Lung (tissue), 12 donors: ENCODE measurements around the gene CDS2. TPM values are rescaled to one million over a fixed set of nuclear protein-coding genes. Genes with fewer than 3 reads are reported as not detected.

Source experiments
- ATAC-seq: fragments of 200-7000 bp; cut with Tn5 transposase; one replicate; pipeline ENCODE4 v1.9.1; 2020; ENCODE audit warnings: moderate number of reproducible peaks; ENCODE audit not compliant: insufficient read depth, low FRiP score
- DNase-seq, 3 donors: peaks; one replicate each; pipeline ENCODE4 v3.0.0-alpha.2; 2013 to 2017
- H3K27ac ChIP-seq, 2 donors: one replicate each; pipeline ENCODE4 v1.5.1; 2013; ENCODE audit warnings: mild to moderate bottlenecking in 2 of 2, moderate library complexity in 2 of 2, control low read depth in 1 of 2, inconsistent platforms in 1 of 2, low read depth in 1 of 2, low read length in 1 of 2
- H3K27me3 ChIP-seq, 3 donors: one replicate each; pipeline ENCODE4 v1.5.1; 2013; ENCODE audit warnings: low read length in 2 of 3; ENCODE audit not compliant: control insufficient read depth in 3 of 3, insufficient read depth in 3 of 3
- H3K36me3 ChIP-seq, 4 donors: one replicate each; pipeline ENCODE4 v1.5.1; 2013; ENCODE audit warnings: low read length in 4 of 4, mild to moderate bottlenecking in 1 of 4, moderate library complexity in 1 of 4; ENCODE audit not compliant: control insufficient read depth in 4 of 4, insufficient read depth in 4 of 4
- H3K4me1 ChIP-seq, 5 donors: one replicate each; pipeline ENCODE4 v1.5.1; 2013; ENCODE audit warnings: low read length in 5 of 5, mild to moderate bottlenecking in 2 of 5, moderate library complexity in 1 of 5; ENCODE audit not compliant: control insufficient read depth in 5 of 5, insufficient read depth in 5 of 5
- H3K4me3 ChIP-seq: one replicate; pipeline ENCODE4 v1.5.1; 2013; ENCODE audit warnings: mild to moderate bottlenecking, control low read depth, moderate library complexity
- H3K9ac ChIP-seq, 2 donors: one replicate each; pipeline ENCODE4 v1.5.1; 2013; ENCODE audit warnings: low read length in 2 of 2, control low read depth in 1 of 2; ENCODE audit not compliant: insufficient read depth in 1 of 2
- H3K9me3 ChIP-seq, 4 donors: one replicate each; pipeline ENCODE4 v1.5.1; 2013; ENCODE audit warnings: low read length in 3 of 4, mild to moderate bottlenecking in 1 of 4, moderate library complexity in 1 of 4; ENCODE audit not compliant: control insufficient read depth in 4 of 4, insufficient read depth in 3 of 4
- WGBS, 2 donors: extraction: QIAGEN DNeasy Blood & Tissue Kit; methylation state at CpG; one replicate each; pipeline ENCODE4 v1.1.7; 2013; 5-methylcytosine and 5-hydroxymethylcytosine counted together
- polyA plus RNA-seq, 2 donors: library from polyadenylated mRNA; stranded (reverse); fragments of 200-250 nt; gene quantifications; one replicate each; pipeline ENCODE4 v1.2.1, GENCODE V29; 2013
- total RNA-seq, 2 donors: library from RNA; depleted of rRNA in 1 of 2; stranded (reverse); fragments of >200 nt in 1 of 2; gene quantifications; one replicate each; pipeline ENCODE4 v1.2.1, GENCODE V29; 2014 to 2021
- TF ChIP-seq, protein P1 (sequence below): IDR thresholded peaks from 2 replicates; pipeline ENCODE4 v1.5.1; 2012; ENCODE audit warnings: mild to moderate bottlenecking; ENCODE audit errors: control extremely low read depth, extremely low read depth
- donor health status: control.
- donor health status: control.
- donor health status: Bipolar disorder and iron deficiency.
- donor health status: healthy.
- donor health status: DM: yes; HTN: yes; CAD: no.

CDS2 gene
- total and polyA plus RNA-seq, 4 donors: 15.7 to 50.8 (median 37.0) TPM

DNA sequence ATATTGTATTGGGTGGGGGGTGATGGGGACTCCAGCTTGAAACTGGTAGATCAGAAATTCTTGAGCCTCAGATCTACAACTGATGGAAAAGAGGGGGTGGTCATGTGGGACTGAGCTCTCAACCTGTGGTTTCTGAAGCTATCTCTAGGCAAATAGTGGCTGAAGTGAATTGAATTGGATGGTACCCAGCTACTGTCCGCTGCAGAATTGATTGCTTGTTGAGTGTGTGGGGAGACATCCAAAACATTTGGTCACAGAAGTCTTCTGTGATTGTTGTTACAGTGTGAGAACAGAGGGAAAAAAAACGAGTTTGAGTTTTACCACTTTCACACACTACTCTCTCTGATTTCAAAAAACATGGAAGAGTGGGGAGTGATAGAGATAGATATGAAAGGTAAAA lies 14.8 kb downstream of the CDS2 start:
- Histone ChIP-seq H3K9me3 (no peaks in the 10 kb centered on the region), H3K4me1 (peaks cover 0 to 44% (median 2%) of the 10 kb centered on the region in 5 donors), H3K27ac (no peak overlapping the region), H3K36me3 (peaks cover 0 to 3% (median 0%) of the 10 kb centered on the region in 4 donors), H3K9ac (no peak overlapping the region), H3K27me3 (no peaks in the 10 kb centered on the region), H3K4me3 (no peak overlapping the region)
- ATAC-seq (no peak), DNase-seq (no peak)
- 64 to 77% methylated on average over 2 of the region's 2 CpGs for WGBS, 2 donors
- TF ChIP-seq, protein P1, sequence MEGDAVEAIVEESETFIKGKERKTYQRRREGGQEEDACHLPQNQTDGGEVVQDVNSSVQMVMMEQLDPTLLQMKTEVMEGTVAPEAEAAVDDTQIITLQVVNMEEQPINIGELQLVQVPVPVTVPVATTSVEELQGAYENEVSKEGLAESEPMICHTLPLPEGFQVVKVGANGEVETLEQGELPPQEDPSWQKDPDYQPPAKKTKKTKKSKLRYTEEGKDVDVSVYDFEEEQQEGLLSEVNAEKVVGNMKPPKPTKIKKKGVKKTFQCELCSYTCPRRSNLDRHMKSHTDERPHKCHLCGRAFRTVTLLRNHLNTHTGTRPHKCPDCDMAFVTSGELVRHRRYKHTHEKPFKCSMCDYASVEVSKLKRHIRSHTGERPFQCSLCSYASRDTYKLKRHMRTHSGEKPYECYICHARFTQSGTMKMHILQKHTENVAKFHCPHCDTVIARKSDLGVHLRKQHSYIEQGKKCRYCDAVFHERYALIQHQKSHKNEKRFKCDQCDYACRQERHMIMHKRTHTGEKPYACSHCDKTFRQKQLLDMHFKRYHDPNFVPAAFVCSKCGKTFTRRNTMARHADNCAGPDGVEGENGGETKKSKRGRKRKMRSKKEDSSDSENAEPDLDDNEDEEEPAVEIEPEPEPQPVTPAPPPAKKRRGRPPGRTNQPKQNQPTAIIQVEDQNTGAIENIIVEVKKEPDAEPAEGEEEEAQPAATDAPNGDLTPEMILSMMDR: no peak

DNA sequence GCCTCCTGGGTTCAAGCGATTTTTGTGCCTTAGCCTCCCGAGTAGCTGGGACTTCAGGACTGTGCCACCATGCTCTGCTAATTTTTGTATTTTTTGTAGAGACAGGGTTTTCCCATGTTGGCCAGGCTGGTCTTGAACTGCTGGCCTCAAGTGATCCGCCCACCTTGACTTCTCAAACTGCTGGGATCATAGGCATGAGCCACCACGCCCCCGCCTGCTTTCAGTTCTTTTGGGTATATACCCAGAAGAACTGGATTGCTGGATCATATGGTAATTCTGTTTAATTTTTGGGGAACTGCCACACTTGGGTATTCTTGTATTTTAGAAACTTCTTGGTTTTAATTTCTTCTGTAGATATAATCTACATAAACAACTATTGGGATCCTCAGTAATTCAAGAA lies 17.0 kb downstream of the CDS2 start:
- TF ChIP-seq, protein P1: no peak
- no peaks in the 10 kb centered on the region for H3K9me3 ChIP-seq
- peaks cover 0 to 54% (median 0%) of the 10 kb centered on the region in 5 donors for H3K4me1 ChIP-seq
- no peak overlapping the region for H3K4me3 ChIP-seq
- H3K36me3 ChIP-seq: peaks cover 0 to 3% (median 0%) of the 10 kb centered on the region in 4 donors
- H3K9ac ChIP-seq: no peak overlapping the region
- 92 to 93% methylated on average over 5 of the region's 5 CpGs for WGBS, 2 donors
- DNase-seq (no peak), ATAC-seq (no peak)
- H3K27me3 ChIP-seq: no peaks in the 10 kb centered on the region
- H3K27ac ChIP-seq: peak overlapping the region in 1 of 2 donors; percentile 13

DNA sequence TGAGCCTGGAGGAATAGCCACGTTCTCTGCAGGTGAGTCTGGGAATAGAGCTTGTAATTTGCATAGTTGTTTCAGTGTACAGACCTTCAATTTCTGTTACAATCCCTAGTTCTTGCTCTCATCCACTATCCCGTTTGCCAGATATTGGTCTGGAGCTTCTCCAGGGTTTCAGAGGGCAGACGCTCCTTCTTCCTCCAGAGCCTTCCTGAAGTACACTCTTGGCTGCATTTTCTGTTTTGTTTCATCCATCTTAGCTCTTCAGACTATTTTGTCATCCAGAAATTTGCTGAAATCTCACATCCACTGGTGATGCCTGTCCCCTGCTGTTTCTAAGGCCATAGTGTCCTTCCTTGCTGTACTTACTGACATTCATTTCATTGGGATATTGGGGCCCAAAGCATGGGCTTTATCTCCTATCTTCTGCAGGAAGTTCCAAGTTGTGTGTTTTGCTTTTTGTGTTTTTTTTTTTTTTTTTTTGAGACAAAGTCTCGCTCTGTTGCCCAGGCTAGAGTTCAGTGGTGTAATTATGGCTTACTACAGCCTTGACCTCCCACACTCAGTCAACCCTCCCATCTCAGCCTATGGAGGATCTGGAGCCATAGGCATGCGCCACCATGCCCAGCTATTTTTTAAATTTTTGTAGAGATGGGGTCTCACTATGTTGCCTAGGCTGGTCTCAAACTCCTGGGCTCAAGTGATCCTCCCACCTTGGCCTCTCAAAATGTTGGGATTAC lies 18.7 kb downstream of the CDS2 start:
- no peak overlapping the region for H3K9ac ChIP-seq
- H3K9me3 ChIP-seq: no peaks in the 10 kb centered on the region
- no peak for ATAC-seq
- no peak for DNase-seq
- WGBS, 2 donors: 74% methylated on average over 4 to 5 of the region's 5 CpGs
- H3K4me3 ChIP-seq: no peak overlapping the region
- H3K27ac ChIP-seq: no peak overlapping the region
- no peaks in the 10 kb centered on the region for H3K27me3 ChIP-seq
- peaks cover 0 to 3% (median 0%) of the 10 kb centered on the region in 4 donors for H3K36me3 ChIP-seq
- H3K4me1 ChIP-seq: peaks cover 0 to 51% (median 0%) of the 10 kb centered on the region in 5 donors
- TF ChIP-seq, protein P1: no peak
